PC-9 (cell line): ENCODE results near the gene C5orf63.

Experiments used
- EZH2 ChIP-seq: fragments of 200-600 bp; sonication (generic); IDR thresholded peaks from 2 replicates; pipeline ENCODE4 v1.8.0; 2017; ENCODE audit warnings: antibody characterized with exemption, low read depth
- TF ChIP-seq, protein P1 (sequence below): fragments of 200-600 bp; sonication (generic); conservative IDR thresholded peaks from 2 replicates; pipeline ENCODE4 v1.6.1; 2017; ENCODE audit warnings: mixed run types, antibody characterized with exemption, mild to moderate bottlenecking, moderate library complexity

DNA sequence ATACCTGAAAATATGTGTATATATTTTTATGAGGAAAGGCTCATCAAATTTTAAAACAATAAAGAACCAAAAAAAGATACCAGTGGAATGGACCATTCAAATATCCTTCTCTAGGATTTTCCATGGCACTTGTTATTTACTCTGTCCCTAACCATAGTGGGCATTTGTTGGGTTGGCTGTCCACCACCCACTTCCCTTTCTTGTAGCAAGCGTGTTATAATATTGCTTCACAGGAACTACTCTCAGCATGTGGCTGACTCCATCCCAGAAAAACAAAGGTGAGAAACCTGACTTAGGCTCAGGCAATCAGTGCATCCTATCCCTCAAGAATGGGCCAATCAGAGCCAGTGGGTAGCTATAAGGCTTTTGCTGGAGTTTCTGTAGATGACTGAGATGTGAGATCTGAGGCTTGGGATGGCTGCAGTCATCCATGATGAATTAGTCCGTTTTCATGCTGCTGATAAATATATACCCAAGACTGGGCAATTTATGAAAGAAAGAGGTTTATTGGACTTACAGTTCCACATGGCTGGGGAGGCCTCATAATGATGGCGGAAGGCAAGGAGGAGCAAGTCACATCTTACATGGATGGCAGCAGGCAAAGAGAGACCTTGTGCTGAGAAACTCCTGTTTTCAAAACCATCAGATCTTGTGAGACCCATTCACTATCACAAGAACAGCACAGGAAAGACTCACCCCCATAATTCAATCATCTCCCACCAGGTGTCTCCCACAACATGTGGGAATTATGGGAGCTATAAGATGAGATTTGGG, 17.2 kb downstream of the C5orf63 start:
- TF ChIP-seq, protein P1, sequence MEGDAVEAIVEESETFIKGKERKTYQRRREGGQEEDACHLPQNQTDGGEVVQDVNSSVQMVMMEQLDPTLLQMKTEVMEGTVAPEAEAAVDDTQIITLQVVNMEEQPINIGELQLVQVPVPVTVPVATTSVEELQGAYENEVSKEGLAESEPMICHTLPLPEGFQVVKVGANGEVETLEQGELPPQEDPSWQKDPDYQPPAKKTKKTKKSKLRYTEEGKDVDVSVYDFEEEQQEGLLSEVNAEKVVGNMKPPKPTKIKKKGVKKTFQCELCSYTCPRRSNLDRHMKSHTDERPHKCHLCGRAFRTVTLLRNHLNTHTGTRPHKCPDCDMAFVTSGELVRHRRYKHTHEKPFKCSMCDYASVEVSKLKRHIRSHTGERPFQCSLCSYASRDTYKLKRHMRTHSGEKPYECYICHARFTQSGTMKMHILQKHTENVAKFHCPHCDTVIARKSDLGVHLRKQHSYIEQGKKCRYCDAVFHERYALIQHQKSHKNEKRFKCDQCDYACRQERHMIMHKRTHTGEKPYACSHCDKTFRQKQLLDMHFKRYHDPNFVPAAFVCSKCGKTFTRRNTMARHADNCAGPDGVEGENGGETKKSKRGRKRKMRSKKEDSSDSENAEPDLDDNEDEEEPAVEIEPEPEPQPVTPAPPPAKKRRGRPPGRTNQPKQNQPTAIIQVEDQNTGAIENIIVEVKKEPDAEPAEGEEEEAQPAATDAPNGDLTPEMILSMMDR, result no peak
- TF ChIP-seq EZH2, result no peak
